ENCODE results near the gene TMEM221.

- TF ChIP-seq CTCF (IDR thresholded peaks at IDR 0.05; ENCODE audit: poor library complexity) (no peak), EZH2 (IDR thresholded peaks at IDR 0.05; ENCODE audit: borderline replicate concordance) (no peak)
Measured at GRCh38 chr19:17421942-17422341, 26.5 kb downstream of the TMEM221 start.
